Measurements from ENCODE around the gene WDR11.

WDR11 gene

DNA sequence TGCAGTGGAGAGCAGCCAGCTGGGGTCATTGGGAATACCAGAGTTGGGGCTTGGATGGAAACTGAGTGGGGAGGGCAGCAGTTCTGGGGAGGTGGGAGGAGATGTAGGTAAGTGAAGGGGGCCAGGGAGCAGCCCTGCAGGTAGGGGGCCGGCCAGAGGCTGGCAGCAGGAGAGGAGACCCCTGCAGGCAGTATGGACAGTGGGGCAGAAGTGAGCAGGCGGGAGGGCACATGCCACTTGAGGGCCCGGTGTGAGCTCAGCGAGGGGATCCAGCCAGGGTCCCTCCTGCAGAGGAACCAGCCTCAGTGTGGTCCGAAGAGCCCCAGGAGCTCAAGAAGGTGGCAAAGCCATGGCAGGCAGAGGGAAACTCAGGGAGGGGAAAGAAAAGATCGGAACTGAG is 75.4 kb downstream of the WDR11 start:
- DNase-seq (ENCODE audit: low read depth, low spot score): no peak
- no peak overlapping the region for H3K4me3 ChIP-seq (ENCODE audit: low read depth, low read length)
- in situ Hi-C loops (cut with HindIII; ENCODE audit: low sequenced_read_pairs): no loop called here
- TF ChIP-seq, protein P1, sequence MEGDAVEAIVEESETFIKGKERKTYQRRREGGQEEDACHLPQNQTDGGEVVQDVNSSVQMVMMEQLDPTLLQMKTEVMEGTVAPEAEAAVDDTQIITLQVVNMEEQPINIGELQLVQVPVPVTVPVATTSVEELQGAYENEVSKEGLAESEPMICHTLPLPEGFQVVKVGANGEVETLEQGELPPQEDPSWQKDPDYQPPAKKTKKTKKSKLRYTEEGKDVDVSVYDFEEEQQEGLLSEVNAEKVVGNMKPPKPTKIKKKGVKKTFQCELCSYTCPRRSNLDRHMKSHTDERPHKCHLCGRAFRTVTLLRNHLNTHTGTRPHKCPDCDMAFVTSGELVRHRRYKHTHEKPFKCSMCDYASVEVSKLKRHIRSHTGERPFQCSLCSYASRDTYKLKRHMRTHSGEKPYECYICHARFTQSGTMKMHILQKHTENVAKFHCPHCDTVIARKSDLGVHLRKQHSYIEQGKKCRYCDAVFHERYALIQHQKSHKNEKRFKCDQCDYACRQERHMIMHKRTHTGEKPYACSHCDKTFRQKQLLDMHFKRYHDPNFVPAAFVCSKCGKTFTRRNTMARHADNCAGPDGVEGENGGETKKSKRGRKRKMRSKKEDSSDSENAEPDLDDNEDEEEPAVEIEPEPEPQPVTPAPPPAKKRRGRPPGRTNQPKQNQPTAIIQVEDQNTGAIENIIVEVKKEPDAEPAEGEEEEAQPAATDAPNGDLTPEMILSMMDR (IDR thresholded peaks at IDR 0.05; ENCODE audit: low read depth, low read length): no peak

DNA sequence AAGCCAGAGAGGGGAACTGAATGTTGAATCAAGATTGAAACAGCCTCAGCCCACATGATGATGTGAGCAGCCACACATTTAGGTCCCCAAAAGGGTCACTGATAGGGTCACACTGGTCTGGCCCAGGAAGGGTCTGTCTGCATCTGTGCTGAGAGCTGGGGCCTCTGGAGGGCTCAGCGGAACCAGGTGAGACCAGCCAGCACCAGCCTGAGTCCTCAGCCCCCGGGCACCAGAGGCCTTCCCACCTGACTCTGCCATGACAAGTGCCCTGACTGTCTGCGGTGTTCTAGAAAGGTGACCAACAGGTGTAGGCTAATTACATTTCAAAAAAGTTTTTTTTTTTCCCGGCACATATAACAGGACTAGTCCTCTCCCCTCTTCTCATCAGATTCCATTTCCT is 76.2 kb downstream of the WDR11 start:
- in situ Hi-C loops (cut with HindIII; ENCODE audit: low sequenced_read_pairs): no loop called here
- TF ChIP-seq, protein P1 (IDR thresholded peaks at IDR 0.05; ENCODE audit: low read depth, low read length): no peak
- DNase-seq (ENCODE audit: low read depth, low spot score): no peak
- H3K4me3 ChIP-seq (ENCODE audit: low read depth, low read length): no peak overlapping the region

DNA sequence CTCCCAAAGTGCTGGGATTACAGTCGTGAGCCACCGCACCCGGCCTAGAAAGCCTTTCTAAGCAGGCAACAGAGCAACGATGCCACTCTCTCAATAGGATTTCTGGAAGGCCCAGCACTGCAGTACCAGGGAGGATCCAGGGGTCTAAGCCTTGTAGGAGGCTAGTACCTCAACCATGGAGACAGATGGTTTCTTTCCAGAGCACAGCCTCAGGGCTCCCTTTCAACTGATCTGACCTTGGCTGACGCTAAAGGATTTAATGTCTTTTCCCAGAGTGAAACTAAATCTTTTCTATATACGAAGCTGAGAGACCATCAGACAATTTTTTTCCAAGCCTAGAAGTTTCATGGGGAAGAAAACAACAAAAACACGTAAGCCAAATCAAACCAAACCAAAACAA is 78.0 kb downstream of the WDR11 start:
- in situ Hi-C loops (cut with HindIII; ENCODE audit: low sequenced_read_pairs): no loop called here
- TF ChIP-seq, protein P1 (IDR thresholded peaks at IDR 0.05; ENCODE audit: low read depth, low read length): no peak
- DNase-seq (ENCODE audit: low read depth, low spot score): no peak
- H3K4me3 ChIP-seq (ENCODE audit: low read depth, low read length): no peak overlapping the region

DNA sequence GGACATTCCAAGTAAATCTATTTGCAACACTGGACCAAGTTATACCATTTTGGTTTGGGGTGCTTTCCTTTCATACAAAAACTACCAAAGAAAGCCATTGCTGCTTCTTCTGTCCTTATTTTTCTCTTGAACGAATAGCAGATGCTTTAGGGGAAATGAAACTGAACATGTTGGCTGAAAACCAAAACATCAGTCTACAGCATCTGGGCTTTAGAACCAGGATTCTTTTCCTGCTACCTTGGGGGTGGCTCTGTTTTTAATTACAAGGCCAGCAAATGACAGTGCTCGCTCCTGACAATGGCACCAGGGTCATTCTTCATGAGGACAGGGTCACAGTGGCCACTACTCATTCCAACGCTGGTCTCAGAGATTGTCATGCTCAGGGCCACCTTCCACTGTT is 80.3 kb downstream of the WDR11 start:
- in situ Hi-C loops (cut with HindIII; ENCODE audit: low sequenced_read_pairs): no loop called here
- H3K4me3 ChIP-seq (ENCODE audit: low read depth, low read length): no peak overlapping the region
- no peak for DNase-seq (ENCODE audit: low read depth, low spot score)
- TF ChIP-seq, protein P1 (IDR thresholded peaks at IDR 0.05; ENCODE audit: low read depth, low read length): no peak

DNA sequence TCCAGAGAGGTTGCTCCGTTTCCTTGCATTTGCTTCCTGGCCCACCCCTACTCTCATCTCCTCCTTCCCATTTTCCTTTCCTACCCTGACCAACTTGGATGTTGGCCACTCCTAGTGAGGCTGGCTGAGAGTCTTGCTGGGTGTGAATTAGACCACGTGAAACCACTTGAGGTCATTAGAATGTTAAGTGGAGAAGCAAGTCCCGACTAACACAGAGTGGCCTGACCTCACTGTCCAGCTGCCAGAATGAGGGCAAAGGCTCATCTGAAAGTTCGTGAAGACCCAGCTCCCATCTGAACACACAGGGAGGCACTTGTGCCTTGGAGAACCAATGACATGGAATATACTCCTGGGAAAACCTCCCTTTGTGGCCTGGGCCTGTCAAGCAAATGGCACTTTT is 80.8 kb downstream of the WDR11 start:
- DNase-seq (ENCODE audit: low read depth, low spot score): no peak
- TF ChIP-seq, protein P1 (IDR thresholded peaks at IDR 0.05; ENCODE audit: low read depth, low read length): no peak
- in situ Hi-C loops (cut with HindIII; ENCODE audit: low sequenced_read_pairs): no loop called here
- H3K4me3 ChIP-seq (ENCODE audit: low read depth, low read length): no peak overlapping the region

DNA sequence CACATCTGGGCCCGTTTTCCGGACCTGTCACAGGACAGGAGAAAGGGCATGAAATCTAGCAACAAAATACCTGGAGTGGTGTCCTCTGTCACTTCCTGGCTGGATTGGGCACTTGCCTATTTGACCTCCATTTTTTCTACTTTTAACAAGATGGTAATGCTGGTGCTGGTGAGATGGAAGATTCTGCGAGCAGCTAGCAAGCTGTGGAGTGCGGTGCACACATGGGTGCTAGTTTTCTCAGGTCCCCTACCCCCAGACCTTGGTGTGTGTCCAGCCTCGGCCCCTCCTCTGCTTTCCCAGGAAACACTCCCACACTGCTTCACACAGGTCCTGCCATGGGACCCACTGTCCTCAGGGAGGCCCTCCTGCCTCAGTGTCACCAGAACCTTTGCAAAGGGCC is 87.7 kb downstream of the WDR11 start:
- no peak overlapping the region for H3K4me3 ChIP-seq (ENCODE audit: low read depth, low read length)
- in situ Hi-C loops (cut with HindIII; ENCODE audit: low sequenced_read_pairs): no loop called here
- no peak for DNase-seq (ENCODE audit: low read depth, low spot score)
- TF ChIP-seq, protein P1 (IDR thresholded peaks at IDR 0.05; ENCODE audit: low read depth, low read length): no peak

DNA sequence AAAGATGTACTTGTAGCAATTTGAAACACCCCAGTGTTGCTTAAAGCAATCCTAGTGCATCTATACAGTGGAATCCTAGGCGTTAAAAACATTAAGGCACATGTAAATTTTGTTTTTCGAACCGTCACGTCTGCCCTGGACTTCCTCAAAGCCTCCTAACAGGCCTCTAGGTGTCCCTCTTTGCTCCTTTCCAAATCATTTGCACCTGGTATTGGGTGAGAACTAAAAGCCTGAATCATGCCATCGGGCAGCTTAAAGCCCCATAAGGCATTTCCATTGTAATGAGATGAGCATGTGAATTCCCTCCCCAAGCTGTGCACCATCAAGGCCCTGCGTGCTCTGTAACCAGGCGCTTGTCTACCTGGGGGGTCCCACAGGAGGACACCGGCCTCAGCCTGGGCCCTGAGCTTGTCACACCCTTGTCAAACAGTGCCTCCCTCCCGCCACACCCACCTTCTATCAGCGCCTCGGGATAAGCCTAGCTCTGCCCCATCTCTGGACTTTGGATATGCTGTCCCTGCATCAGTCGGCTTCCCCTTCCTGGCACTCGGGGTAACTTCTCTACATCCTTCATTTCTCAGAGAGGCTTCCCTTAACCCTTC is 89.2 kb downstream of the WDR11 start:
- in situ Hi-C loops (cut with HindIII; ENCODE audit: low sequenced_read_pairs): no loop called here
- TF ChIP-seq, protein P1 (IDR thresholded peaks at IDR 0.05; ENCODE audit: low read depth, low read length): no peak
- DNase-seq (ENCODE audit: low read depth, low spot score): no peak
- no peak overlapping the region for H3K4me3 ChIP-seq (ENCODE audit: low read depth, low read length)

Measured in astrocyte of the spinal cord (primary cell).